ENCODE results near the gene EIF4E2.

EIF4E2 gene

GRCh38 chr2:232527905-232528470 is 22.5 kb upstream of the EIF4E2 start:
- no peak for TF ChIP-seq CTCF (IDR thresholded peaks at IDR 0.05; ENCODE audit: low read length)
- TF ChIP-seq EZH2 (IDR thresholded peaks at IDR 0.05; ENCODE audit: borderline replicate concordance, low read length), result no peak

GRCh38 chr2:232528746-232529460 is 21.6 kb upstream of the EIF4E2 start:
- Histone ChIP-seq H4K20me1 (ENCODE audit: insufficient read depth, low read length) (no peaks in the 10 kb centered on the region), H3K79me2 (ENCODE audit: insufficient read depth, low read length) (no peaks in the 10 kb centered on the region), H3K4me1 (ENCODE audit: insufficient read depth, low read length, severe bottlenecking) (peaks cover 8% of the 10 kb centered on the region), H3F3A (ENCODE audit: insufficient read depth, low read length) (no peaks in the 10 kb centered on the region), H3K4me3 (ENCODE audit: low read depth, low read length, poor library complexity, severe bottlenecking) (no peak overlapping the region), H3K9me3 (ENCODE audit: low read length) (no peaks in the 10 kb centered on the region), H3K9ac (ENCODE audit: low read length) (no peak overlapping the region), H3K4me2 (ENCODE audit: low read length) (no peak overlapping the region), H3K36me3 (ENCODE audit: insufficient read depth, low read length) (no peaks in the 10 kb centered on the region), H3K9me2 (ENCODE audit: low read depth, low read length) (no peaks in the 10 kb centered on the region), H3K27me3 (ENCODE audit: insufficient read depth, low read length) (peaks cover 11% of the 10 kb centered on the region; the same call in 1 of the 2 replicates), H3K27ac (ENCODE audit: low read depth, low read length, poor library complexity, severe bottlenecking) (no peak overlapping the region), H2AFZ (ENCODE audit: low read length) (no peak overlapping the region)
- TF ChIP-seq CTCF (IDR thresholded peaks at IDR 0.05; ENCODE audit: low read length) (no peak), EZH2 (IDR thresholded peaks at IDR 0.05; ENCODE audit: borderline replicate concordance, low read length) (no peak)

More at GRCh38 chr2:232527905-232528470, 22.5 kb upstream of the EIF4E2 start:
- Histone ChIP-seq H3K4me3 (ENCODE audit: low read depth, low read length, poor library complexity, severe bottlenecking) (no peak overlapping the region), H2AFZ (ENCODE audit: low read length) (no peak overlapping the region), H3K4me2 (ENCODE audit: low read length) (no peak overlapping the region), H3K27ac (ENCODE audit: low read depth, low read length, poor library complexity, severe bottlenecking) (no peak overlapping the region), H3K27me3 (ENCODE audit: insufficient read depth, low read length) (peaks cover 14% of the 10 kb centered on the region; the same call in 1 of the 2 replicates), H3K36me3 (ENCODE audit: insufficient read depth, low read length) (no peaks in the 10 kb centered on the region), H4K20me1 (ENCODE audit: insufficient read depth, low read length) (no peaks in the 10 kb centered on the region), H3F3A (ENCODE audit: insufficient read depth, low read length) (no peaks in the 10 kb centered on the region), H3K9ac (ENCODE audit: low read length) (no peak overlapping the region), H3K9me3 (ENCODE audit: low read length) (no peaks in the 10 kb centered on the region), H3K4me1 (ENCODE audit: insufficient read depth, low read length, severe bottlenecking) (peaks cover 8% of the 10 kb centered on the region), H3K79me2 (ENCODE audit: insufficient read depth, low read length) (no peaks in the 10 kb centered on the region), H3K9me2 (ENCODE audit: low read depth, low read length) (no peaks in the 10 kb centered on the region)

- H3K4me2 ChIP-seq (ENCODE audit: low read length), result no peak overlapping the region
- H4K20me1 ChIP-seq (ENCODE audit: insufficient read depth, low read length), result no peaks in the 10 kb centered on the region
- H3K9me2 ChIP-seq (ENCODE audit: low read depth, low read length), result no peaks in the 10 kb centered on the region
- peaks cover 8% of the 10 kb centered on the region for H3K4me1 ChIP-seq (ENCODE audit: insufficient read depth, low read length, severe bottlenecking)
- no peaks in the 10 kb centered on the region for H3F3A ChIP-seq (ENCODE audit: insufficient read depth, low read length)
- no peaks in the 10 kb centered on the region for H3K36me3 ChIP-seq (ENCODE audit: insufficient read depth, low read length)
- H3K9ac ChIP-seq (ENCODE audit: low read length), result no peak overlapping the region
- no peak overlapping the region for H2AFZ ChIP-seq (ENCODE audit: low read length)
- no peaks in the 10 kb centered on the region for H3K79me2 ChIP-seq (ENCODE audit: insufficient read depth, low read length)
- no peaks in the 10 kb centered on the region for H3K9me3 ChIP-seq (ENCODE audit: low read length)
- no peak overlapping the region for H3K27ac ChIP-seq (ENCODE audit: low read depth, low read length, poor library complexity, severe bottlenecking)
- peaks cover 11% of the 10 kb centered on the region; the same call in 1 of the 2 replicates for H3K27me3 ChIP-seq (ENCODE audit: insufficient read depth, low read length)
- TF ChIP-seq CTCF (IDR thresholded peaks at IDR 0.05; ENCODE audit: low read length) (no peak), EZH2 (IDR thresholded peaks at IDR 0.05; ENCODE audit: borderline replicate concordance, low read length) (no peak)
- no peak overlapping the region for H3K4me3 ChIP-seq (ENCODE audit: low read depth, low read length, poor library complexity, severe bottlenecking)
Observed at GRCh38 chr2:232529806-232530547, 20.5 kb upstream of the EIF4E2 start.

Data from OCI-LY1 (cell line).